H9 (cell line): ENCODE data around the gene AFAP1. TPM values are rescaled to one million over a fixed set of nuclear protein-coding genes. Genes with fewer than 3 reads are reported as not detected.

Experiments
- DNase-seq: peaks from one replicate; pipeline ENCODE4 v3.0.0-alpha.2; 2017
- H2AFZ ChIP-seq: one replicate; pipeline ENCODE4 v1.6.1; 2013; ENCODE audit warnings: mild to moderate bottlenecking, low read length, control low read depth, moderate library complexity
- H2AK5ac ChIP-seq: 2 replicates; pipeline ENCODE4 v1.6.1; 2013; ENCODE audit warnings: low read length, control low read depth, mixed read lengths; ENCODE audit not compliant: insufficient read length
- H2BK120ac ChIP-seq: one replicate; pipeline ENCODE4 v1.6.1; 2013; ENCODE audit warnings: low read depth, mild to moderate bottlenecking, low read length, control low read depth, inconsistent platforms; ENCODE audit not compliant: poor library complexity, severe bottlenecking
- H2BK12ac ChIP-seq: 2 replicates; pipeline ENCODE4 v1.6.1; 2013; ENCODE audit warnings: low read length, control low read depth, mixed read lengths, low read depth; ENCODE audit not compliant: insufficient read length
- H2BK15ac ChIP-seq: 2 replicates; pipeline ENCODE4 v1.6.1; 2013; ENCODE audit warnings: low read depth, low read length, control low read depth
- H2BK20ac ChIP-seq: one replicate; pipeline ENCODE4 v1.6.1; 2013; ENCODE audit warnings: low read depth, mild to moderate bottlenecking, low read length, control low read depth, inconsistent platforms; ENCODE audit not compliant: poor library complexity, severe bottlenecking
- H2BK5ac ChIP-seq: 2 replicates; pipeline ENCODE4 v1.6.1; 2013; ENCODE audit warnings: low read length, control low read depth, mixed read lengths; ENCODE audit not compliant: insufficient read length
- H3K14ac ChIP-seq: 2 replicates; pipeline ENCODE4 v1.6.1; 2013; ENCODE audit warnings: low read length, control low read depth; ENCODE audit not compliant: insufficient read depth
- H3K18ac ChIP-seq: 2 replicates; pipeline ENCODE4 v1.6.1; 2013; ENCODE audit warnings: low read depth, mild to moderate bottlenecking, mixed read lengths, low read length, control low read depth; ENCODE audit not compliant: insufficient read length
- H3K23ac ChIP-seq: 2 replicates; pipeline ENCODE4 v1.6.1; 2013; ENCODE audit warnings: low read length, control low read depth, mixed read lengths, low read depth; ENCODE audit not compliant: insufficient read length
- H3K23me2 ChIP-seq: 2 replicates; pipeline ENCODE4 v1.6.1; 2013; ENCODE audit warnings: low read depth, mild to moderate bottlenecking, mixed read lengths, low read length, control low read depth; ENCODE audit not compliant: insufficient read length, poor library complexity, severe bottlenecking
- H3K27ac ChIP-seq: 2 replicates; pipeline ENCODE4 v1.5.1; 2013; ENCODE audit warnings: low read length, control low read depth, mixed read lengths, low read depth; ENCODE audit not compliant: insufficient read length
- H3K27me3 ChIP-seq: 2 replicates; pipeline ENCODE4 v1.6.1; 2013; ENCODE audit warnings: low read length, control low read depth, inconsistent platforms; ENCODE audit not compliant: insufficient read depth
- H3K4ac ChIP-seq: 2 replicates; pipeline ENCODE4 v1.6.1; 2013; ENCODE audit warnings: low read depth, mild to moderate bottlenecking, control low read depth, inconsistent platforms, low read length, moderate library complexity
- H3K4me1 ChIP-seq: 2 replicates; pipeline ENCODE4 v1.6.1; 2013; ENCODE audit warnings: low read length, control low read depth, inconsistent platforms; ENCODE audit not compliant: insufficient read depth
- H3K4me2 ChIP-seq: 2 replicates; pipeline ENCODE4 v1.6.1; 2013; ENCODE audit warnings: low read length, control low read depth, mixed read lengths; ENCODE audit not compliant: insufficient read length, insufficient read depth
- H3K56ac ChIP-seq: 2 replicates; pipeline ENCODE4 v1.6.1; 2013; ENCODE audit warnings: low read depth, mild to moderate bottlenecking, mixed read lengths, low read length, control low read depth; ENCODE audit not compliant: insufficient read length
- H3K79me1 ChIP-seq: 2 replicates; pipeline ENCODE4 v1.6.1; 2013; ENCODE audit warnings: low read depth, mild to moderate bottlenecking, moderate library complexity, low read length, control low read depth, inconsistent platforms; ENCODE audit not compliant: insufficient read depth, poor library complexity, severe bottlenecking
- H3K79me2 ChIP-seq: 2 replicates; pipeline ENCODE4 v1.6.1; 2013; ENCODE audit warnings: low read length, control low read depth, inconsistent platforms; ENCODE audit not compliant: insufficient read depth
- H3K9ac ChIP-seq: 2 replicates; pipeline ENCODE4 v1.6.1; 2013; ENCODE audit warnings: low read length, control low read depth, mixed read lengths; ENCODE audit not compliant: insufficient read length; ENCODE audit errors: extremely low read depth
- H3K9me3 ChIP-seq: one replicate; pipeline ENCODE4 v1.6.1; 2013; ENCODE audit warnings: low read depth, low read length, inconsistent platforms; ENCODE audit not compliant: control insufficient read depth
- H3T11ph ChIP-seq: one replicate; pipeline ENCODE4 v1.6.1; 2013; ENCODE audit warnings: mild to moderate bottlenecking, low read length, control low read depth, inconsistent platforms
- H4K20me1 ChIP-seq: one replicate; pipeline ENCODE4 v1.6.1; 2013; ENCODE audit not compliant: control insufficient read depth, insufficient read length, insufficient read depth
- H4K5ac ChIP-seq: 2 replicates; pipeline ENCODE4 v1.6.1; 2013; ENCODE audit warnings: low read depth, mild to moderate bottlenecking, mixed read lengths, low read length, control low read depth; ENCODE audit not compliant: insufficient read length
- H4K8ac ChIP-seq: replicated peaks from 2 replicates; pipeline ENCODE4 v1.6.1; 2013; ENCODE audit warnings: low read length, control low read depth, mixed read lengths, low read depth; ENCODE audit not compliant: insufficient read length
- H4K91ac ChIP-seq: 2 replicates; pipeline ENCODE4 v1.6.1; 2013; ENCODE audit warnings: low read depth, mild to moderate bottlenecking, moderate library complexity, mixed read lengths, low read length, control low read depth; ENCODE audit not compliant: insufficient read length
- H3K27ac Mint-ChIP-seq, 3 experiments: 2 replicates in 2 of 3; 3 replicates in 1 of 3; pipeline ENCODE4 v1.8.0; 2020 to 2021; ENCODE audit warnings: mixed read lengths in 3 of 3, mild to moderate bottlenecking in 1 of 3, moderate library complexity in 1 of 3
- H3K27me3 Mint-ChIP-seq: 2 replicates; pipeline ENCODE4 v1.8.0; 2021; ENCODE audit warnings: low read depth, mild to moderate bottlenecking, moderate library complexity, mixed read lengths
- H3K36me3 Mint-ChIP-seq, 3 experiments: 2 replicates in 2 of 3; 3 replicates in 1 of 3; pipeline ENCODE4 v1.8.0; 2020 to 2021; ENCODE audit warnings: low read depth in 3 of 3, mixed read lengths in 3 of 3; ENCODE audit not compliant: insufficient read depth in 1 of 3
- H3K4me1 Mint-ChIP-seq, 2 experiments: 2 replicates each; pipeline ENCODE4 v1.8.0; 2020; ENCODE audit warnings: mixed read lengths in 2 of 2
- H3K4me3 Mint-ChIP-seq, 2 experiments: 2 replicates in 1 of 2; 3 replicates in 1 of 2; pipeline ENCODE4 v1.8.0; 2020 to 2021; ENCODE audit warnings: mild to moderate bottlenecking in 2 of 2, mixed read lengths in 2 of 2, moderate library complexity in 1 of 2
- H3K9me3 Mint-ChIP-seq, 2 experiments: 2 replicates in 1 of 2; 3 replicates in 1 of 2; pipeline ENCODE4 v1.8.0; 2020; ENCODE audit warnings: mild to moderate bottlenecking in 2 of 2, mixed read lengths in 2 of 2, moderate library complexity in 1 of 2
- CTCF ChIP-seq: fragments of 200-600 bp; sonication (generic); conservative IDR thresholded peaks from 3 replicates; pipeline ENCODE4 v1.8.0; 2021; ENCODE audit warnings: antibody characterized with exemption, mild to moderate bottlenecking
- WGBS: extraction: QIAGEN DNeasy Blood & Tissue Kit; methylation state at CpG from one replicate; pipeline ENCODE4 v1.1.7; 2013; ENCODE audit warnings: missing lambda C conversion rate, low lambda C conversion rate, mixed read lengths; ENCODE audit not compliant: insufficient read length; ENCODE audit errors: extremely low coverage; 5-methylcytosine and 5-hydroxymethylcytosine counted together
- total RNA-seq: library from RNA; stranded (reverse); gene quantifications from 2 replicates; pipeline ENCODE4 v1.2.1, GENCODE V29; 2021

Gene AFAP1
- total RNA-seq, 1 experiment from 2014 or later = 6.5 TPM

- Mint-ChIP-seq H3K4me1 (peaks cover 35 to 47% of the 10 kb centered on the region in 2 experiments), H3K27me3 (no peaks in the 10 kb centered on the region; the same call in 1 of the 2 replicates)
These were observed 22.0 kb downstream of the AFAP1 start for GRCh38 chr4:7917669-7918068.

More at GRCh38 chr4:7917669-7918068, 22.0 kb downstream of the AFAP1 start:
- 0 out of 5 replicates have a peak, but pooled peaks cover 0 to 4% of the 10 kb centered on the region in 2 experiments for H3K9me3 Mint-ChIP-seq
- H3K4me3 Mint-ChIP-seq = no peak overlapping the region
- Histone ChIP-seq H4K91ac (no peak overlapping the region), H2BK12ac (no peak overlapping the region), H3K9me3 (no peaks in the 10 kb centered on the region), H2AK5ac (no peak overlapping the region), H3K4ac (no peak overlapping the region), H3K9ac (no peak overlapping the region), H4K8ac (no peak overlapping the region), H2BK20ac (no peak overlapping the region), H4K5ac (no peak overlapping the region), H3K14ac (no peak overlapping the region), H3K56ac (no peak overlapping the region), H3K4me2 (no peak overlapping the region), H3K79me2 (peaks cover 6% of the 10 kb centered on the region; the same call in 1 of the 2 replicates), H3K23me2 (no peaks in the 10 kb centered on the region), H3T11ph (no peak overlapping the region), H3K27me3 (no peaks in the 10 kb centered on the region), H3K27ac (no peak overlapping the region), H2AFZ (no peak overlapping the region), H4K20me1 (no peaks in the 10 kb centered on the region), H2BK120ac (no peak overlapping the region), H3K23ac (no peak overlapping the region), H3K79me1 (no peaks in the 10 kb centered on the region), H3K4me1 (peaks cover 4% of the 10 kb centered on the region; the same call in 1 of the 2 replicates), H2BK15ac (no peak overlapping the region), H3K18ac (no peak overlapping the region), H2BK5ac (no peak overlapping the region)
- no peak for DNase-seq
- peak overlapping the region in 2 of 3 experiments; percentile 9 to 96; a peak in 4 of 7 replicates for H3K27ac Mint-ChIP-seq
- peak; percentile 41; the same call in 2 of the 3 replicates for TF ChIP-seq CTCF
- peaks cover 0 to 13% (median 0%) of the 10 kb centered on the region in 3 experiments; a peak in 2 of 7 replicates for H3K36me3 Mint-ChIP-seq
- WGBS = no CpG with 5 or more reads among the region's 6 CpGs
